PC-3 (cell line): ENCODE measurements around the gene SVOP. TPM values are rescaled to one million over a fixed set of nuclear protein-coding genes. Genes with fewer than 3 reads are reported as not detected.

Experiments
- ATAC-seq: fragments of 200-7000 bp; cut with Tn5 transposase; 2 replicates; pipeline ENCODE4 v1.9.1; 2020; ENCODE audit warnings: mild to moderate bottlenecking, moderate library complexity
- BruUV-seq: library from RNA; stranded (reverse); fragments of 400-500 nt; replicated peaks from 2 replicates; lab custom pipeline; 2021; lab: Mats Ljungman, UMichigan
- CTCF ChIA-PET: fragments of 300-600 bp; sonication (Branson Sonifier 250); formaldehyde crosslinking; loops from one replicate; lab custom pipeline; 2022; ENCODE audit warnings: antibody characterized with exemption; lab: Charles Lee
- POLR2A ChIA-PET: fragments of 300-600 bp; sonication (Branson Sonifier 250); formaldehyde crosslinking; loops from one replicate; lab custom pipeline; 2022; ENCODE audit warnings: antibody characterized with exemption; ENCODE audit not compliant: unreplicated experiment; lab: Charles Lee
- DNase-seq: peaks from one replicate; pipeline ENCODE4 v3.0.0-alpha.2; 2015
- H2AFZ ChIP-seq: fragments of 300-600 bp; sonication (generic); 2 replicates; pipeline ENCODE4 v1.6.0; 2016; ENCODE audit warnings: antibody characterized with exemption, low read length
- H3F3A ChIP-seq: fragments of 300-600 bp; sonication (generic); one replicate; pipeline ENCODE4 v1.6.0; 2017; ENCODE audit warnings: antibody characterized with exemption, low read length, control low read depth, mild to moderate bottlenecking; ENCODE audit not compliant: unreplicated experiment
- H3K27ac ChIP-seq: fragments of 300-600 bp; sonication (generic); 2 replicates; pipeline ENCODE4 v1.5.1; 2016; ENCODE audit warnings: mild to moderate bottlenecking, low read length
- H3K27me3 ChIP-seq: fragments of 300-600 bp; sonication (generic); 2 replicates; pipeline ENCODE4 v1.6.1; 2016; ENCODE audit warnings: low read length, mixed read lengths
- H3K36me3 ChIP-seq: fragments of 300-600 bp; sonication (generic); 2 replicates; pipeline ENCODE4 v1.6.1; 2016; ENCODE audit warnings: low read depth, mixed run types, low read length, mixed read lengths
- H3K4me1 ChIP-seq: fragments of 300-600 bp; sonication (generic); 2 replicates; pipeline ENCODE4 v1.5.1; 2016; ENCODE audit warnings: low read length; ENCODE audit not compliant: insufficient read depth
- H3K4me2 ChIP-seq: fragments of 300-600 bp; sonication (generic); 2 replicates; pipeline ENCODE4 v1.6.0; 2016; ENCODE audit warnings: low read length
- H3K4me3 ChIP-seq: fragments of 300-600 bp; sonication (generic); 2 replicates; pipeline ENCODE4 v1.5.1; 2016; ENCODE audit warnings: mild to moderate bottlenecking, low read length, mixed read lengths
- H3K79me2 ChIP-seq: fragments of 300-600 bp; sonication (generic); 2 replicates; pipeline ENCODE4 v1.6.1; 2017; ENCODE audit warnings: low read length, mixed read lengths
- H3K9ac ChIP-seq: fragments of 300-600 bp; sonication (generic); 2 replicates; pipeline ENCODE4 v1.6.0; 2016; ENCODE audit warnings: mild to moderate bottlenecking, low read length
- H3K9me2 ChIP-seq: fragments of 300-600 bp; sonication (generic); replicated peaks from 2 replicates; pipeline ENCODE4 v1.6.1; 2016; ENCODE audit warnings: mixed run types, low read length, mixed read lengths
- H3K9me3 ChIP-seq: fragments of 300-600 bp; sonication (generic); 2 replicates; pipeline ENCODE4 v1.6.1; 2016; ENCODE audit warnings: low read length, mixed read lengths
- H4K20me1 ChIP-seq: fragments of 300-600 bp; sonication (generic); 2 replicates; pipeline ENCODE4 v1.6.1; 2016; ENCODE audit warnings: low read length, mixed read lengths
- CTCF ChIP-seq: fragments of 300-600 bp; sonication (generic); conservative IDR thresholded peaks from 2 replicates; pipeline ENCODE4 v1.5.1; 2017; ENCODE audit warnings: antibody characterized with exemption, low read depth, mild to moderate bottlenecking, low read length
- EZH2 ChIP-seq: fragments of 300-600 bp; sonication (generic); IDR thresholded peaks from one replicate; pipeline ENCODE4 v1.6.1; 2017; ENCODE audit warnings: antibody characterized with exemption, mild to moderate bottlenecking, low read length; ENCODE audit not compliant: unreplicated experiment
- EZH2phosphoT487 ChIP-seq: fragments of 300-600 bp; sonication (generic); IDR thresholded peaks from 2 replicates; pipeline ENCODE4 v1.6.1; 2018; ENCODE audit warnings: mild to moderate bottlenecking, antibody characterized with exemption, low read length, borderline replicate concordance
- intact Hi-C: fragments of 100-400 bp; cut with micrococcal nuclease; formaldehyde crosslinking; loops from 2 replicates; pipeline ENCODE4 v1.9.0; 2023
- total RNA-seq: library from RNA; depleted of rRNA; stranded (reverse); fragments of >200 nt; gene quantifications from 2 replicates; pipeline ENCODE4 v1.2.3, GENCODE V29; 2014

Gene SVOP
- total RNA-seq, 1 experiment from 2014 or later, result not detected

GRCh38 chr12:108982621-108983219 lies 38.1 kb downstream of the SVOP start:
- H3K9me3 ChIP-seq, result no peaks in the 10 kb centered on the region
- POLR2A ChIA-PET, result no interaction called here

GRCh38 chr12:108981835-108982234 lies 39.0 kb downstream of the SVOP start:
- no peaks in the 10 kb centered on the region for H3F3A ChIP-seq
- CTCF ChIA-PET, result no interaction called here
- TF ChIP-seq CTCF (no peak), EZH2phosphoT487 (no peak), EZH2 (no peak)
- POLR2A ChIA-PET, result no interaction called here
- H3K27ac ChIP-seq, result no peak overlapping the region
- no peaks in the 10 kb centered on the region for H3K9me3 ChIP-seq
- ATAC-seq (no peak), DNase-seq (no peak)
- H4K20me1 ChIP-seq, result no peaks in the 10 kb centered on the region
- H3K9ac ChIP-seq, result no peak overlapping the region
- no peak overlapping the region for H3K4me2 ChIP-seq
- no TSS peak for BruUV-seq
- H3K79me2 ChIP-seq, result no peaks in the 10 kb centered on the region
- intact Hi-C loops, result no loop called here
- H3K36me3 ChIP-seq, result no peaks in the 10 kb centered on the region
- no peaks in the 10 kb centered on the region for H3K4me1 ChIP-seq
- H3K4me3 ChIP-seq, result no peak overlapping the region
- no peaks in the 10 kb centered on the region for H3K9me2 ChIP-seq
- peaks cover 34% of the 10 kb centered on the region for H3K27me3 ChIP-seq
- no peak overlapping the region for H2AFZ ChIP-seq

More at GRCh38 chr12:108982621-108983219, 38.1 kb downstream of the SVOP start:
- no peak overlapping the region for H3K27ac ChIP-seq
- DNase-seq (no peak), ATAC-seq (no peak)
- no peak for TF ChIP-seq CTCF
- no peak overlapping the region for H3K4me3 ChIP-seq
- no peaks in the 10 kb centered on the region for H3F3A ChIP-seq
- H3K36me3 ChIP-seq, result no peaks in the 10 kb centered on the region
- no peaks in the 10 kb centered on the region for H3K9me2 ChIP-seq
- BruUV-seq, result no TSS peak
- no peak overlapping the region for H3K4me2 ChIP-seq
- H4K20me1 ChIP-seq, result no peaks in the 10 kb centered on the region
- H3K4me1 ChIP-seq, result no peaks in the 10 kb centered on the region
- H3K9ac ChIP-seq, result no peak overlapping the region
- intact Hi-C loops, result no loop called here
- CTCF ChIA-PET, result no interaction called here
- no peaks in the 10 kb centered on the region for H3K79me2 ChIP-seq
- H2AFZ ChIP-seq, result no peak overlapping the region
- peaks cover 33% of the 10 kb centered on the region for H3K27me3 ChIP-seq

GRCh38 chr12:108980831-108981618 lies 39.8 kb downstream of the SVOP start:
- Histone ChIP-seq H3K4me1 (no peaks in the 10 kb centered on the region), H4K20me1 (no peaks in the 10 kb centered on the region), H3K4me3 (no peak overlapping the region), H3F3A (no peaks in the 10 kb centered on the region), H3K9ac (no peak overlapping the region), H3K9me2 (no peaks in the 10 kb centered on the region), H3K79me2 (no peaks in the 10 kb centered on the region), H3K27ac (no peak overlapping the region), H3K4me2 (no peak overlapping the region), H3K36me3 (no peaks in the 10 kb centered on the region), H2AFZ (no peak overlapping the region), H3K9me3 (no peaks in the 10 kb centered on the region), H3K27me3 (peaks cover 37% of the 10 kb centered on the region)
- ChIA-PET POLR2A (no interaction called here), CTCF (no interaction called here)
- BruUV-seq, result no TSS peak
- TF ChIP-seq EZH2, result no peak
- TF ChIP-seq CTCF, result no peak
- TF ChIP-seq EZH2phosphoT487, result no peak
- DNase-seq, result no peak
- no peak for ATAC-seq
- intact Hi-C loops, result no loop called here
